ENCODE measurements around the gene GPSM1.

Gene GPSM1

DNA sequence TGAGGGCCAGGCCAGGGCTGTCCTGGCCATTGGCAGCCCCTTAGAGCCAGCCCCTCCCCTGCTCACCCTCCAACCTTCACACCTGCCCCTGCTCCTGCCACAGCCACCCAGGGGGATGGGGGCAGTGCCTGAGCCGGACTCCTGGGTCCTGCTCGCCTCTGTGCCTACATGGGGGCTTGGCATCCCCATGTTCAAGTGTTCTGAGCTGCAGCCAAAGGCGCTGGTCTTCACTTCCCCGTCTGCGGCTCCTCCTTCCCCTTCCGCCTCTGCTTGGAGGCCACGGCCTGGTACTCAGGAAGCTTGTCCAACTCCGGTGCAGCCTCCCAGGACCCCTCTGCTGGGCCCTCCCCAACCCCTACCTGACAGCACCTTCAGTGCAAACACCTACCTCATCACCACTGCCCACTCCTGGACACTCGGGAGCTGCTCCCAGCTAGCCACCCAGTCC, 38.5 kb downstream of the GPSM1 start:
- Histone ChIP-seq H4K20me1 (ENCODE audit: insufficient read depth, low read length) (no peaks in the 10 kb centered on the region), H3K27ac (ENCODE audit: low read length) (peak overlapping the region; percentile 30; the same call in 1 of the 2 replicates), H3K4me2 (ENCODE audit: low read length) (peak overlapping the region; percentile 20), H3K9me3 (ENCODE audit: insufficient read depth, low read length) (no peaks in the 10 kb centered on the region), H3K4me3 (ENCODE audit: low read length) (no peak overlapping the region), H3K27me3 (ENCODE audit: low read depth, low read length) (no peaks in the 10 kb centered on the region), H2AFZ (ENCODE audit: low read depth, low read length) (peak overlapping the region; percentile 54; the same call in 1 of the 2 replicates), H3K79me2 (ENCODE audit: low read length) (no peaks in the 10 kb centered on the region), H3K9ac (ENCODE audit: low read length) (no peak overlapping the region), H3K36me3 (replicated peaks; ENCODE audit: low read depth, low read length) (peaks cover 4% of the 10 kb centered on the region), H3K4me1 (ENCODE audit: low read length) (peaks cover 18% of the 10 kb centered on the region)
- TF ChIP-seq, protein P1, sequence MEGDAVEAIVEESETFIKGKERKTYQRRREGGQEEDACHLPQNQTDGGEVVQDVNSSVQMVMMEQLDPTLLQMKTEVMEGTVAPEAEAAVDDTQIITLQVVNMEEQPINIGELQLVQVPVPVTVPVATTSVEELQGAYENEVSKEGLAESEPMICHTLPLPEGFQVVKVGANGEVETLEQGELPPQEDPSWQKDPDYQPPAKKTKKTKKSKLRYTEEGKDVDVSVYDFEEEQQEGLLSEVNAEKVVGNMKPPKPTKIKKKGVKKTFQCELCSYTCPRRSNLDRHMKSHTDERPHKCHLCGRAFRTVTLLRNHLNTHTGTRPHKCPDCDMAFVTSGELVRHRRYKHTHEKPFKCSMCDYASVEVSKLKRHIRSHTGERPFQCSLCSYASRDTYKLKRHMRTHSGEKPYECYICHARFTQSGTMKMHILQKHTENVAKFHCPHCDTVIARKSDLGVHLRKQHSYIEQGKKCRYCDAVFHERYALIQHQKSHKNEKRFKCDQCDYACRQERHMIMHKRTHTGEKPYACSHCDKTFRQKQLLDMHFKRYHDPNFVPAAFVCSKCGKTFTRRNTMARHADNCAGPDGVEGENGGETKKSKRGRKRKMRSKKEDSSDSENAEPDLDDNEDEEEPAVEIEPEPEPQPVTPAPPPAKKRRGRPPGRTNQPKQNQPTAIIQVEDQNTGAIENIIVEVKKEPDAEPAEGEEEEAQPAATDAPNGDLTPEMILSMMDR (IDR thresholded peaks at IDR 0.05; ENCODE audit: low read depth, low read length), result no peak
- TF ChIP-seq EZH2phosphoT487 (IDR thresholded peaks at IDR 0.05; ENCODE audit: low read depth), result no peak

DNA sequence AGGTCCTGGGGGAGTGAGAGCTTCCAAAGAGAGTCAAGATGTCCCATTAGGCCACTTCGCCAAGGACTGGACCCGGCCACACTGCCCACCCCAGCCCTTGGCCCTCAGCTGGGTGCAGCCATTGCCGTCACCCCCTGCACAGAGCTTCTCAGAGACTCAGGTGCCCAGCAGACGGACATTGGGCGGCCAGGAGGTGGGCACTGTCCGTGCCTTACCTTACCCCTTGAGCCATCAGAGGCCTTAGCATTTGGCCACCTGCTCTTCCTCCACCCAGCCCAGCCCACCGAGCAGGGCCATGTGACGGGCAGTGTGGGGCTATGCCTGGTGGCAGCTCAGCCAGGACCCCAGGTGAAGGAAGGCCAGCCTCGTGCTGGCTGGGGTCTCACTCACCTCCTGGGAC, 39.5 kb downstream of the GPSM1 start:
- H3K4me3 ChIP-seq (ENCODE audit: low read length), result no peak overlapping the region
- no peak overlapping the region for H3K4me2 ChIP-seq (ENCODE audit: low read length)
- no peaks in the 10 kb centered on the region for H4K20me1 ChIP-seq (ENCODE audit: insufficient read depth, low read length)
- TF ChIP-seq, protein P1 (IDR thresholded peaks at IDR 0.05; ENCODE audit: low read depth, low read length), result no peak
- no peak for TF ChIP-seq EZH2phosphoT487 (IDR thresholded peaks at IDR 0.05; ENCODE audit: low read depth)
- no peaks in the 10 kb centered on the region for H3K27me3 ChIP-seq (ENCODE audit: low read depth, low read length)
- no peak overlapping the region for H3K27ac ChIP-seq (ENCODE audit: low read length)
- H3K9ac ChIP-seq (ENCODE audit: low read length), result no peak overlapping the region
- peaks cover 18% of the 10 kb centered on the region for H3K4me1 ChIP-seq (ENCODE audit: low read length)
- H2AFZ ChIP-seq (ENCODE audit: low read depth, low read length), result no peak overlapping the region
- H3K9me3 ChIP-seq (ENCODE audit: insufficient read depth, low read length), result no peaks in the 10 kb centered on the region
- H3K79me2 ChIP-seq (ENCODE audit: low read length), result no peaks in the 10 kb centered on the region
- H3K36me3 ChIP-seq (replicated peaks; ENCODE audit: low read depth, low read length), result peaks cover 4% of the 10 kb centered on the region

DNA sequence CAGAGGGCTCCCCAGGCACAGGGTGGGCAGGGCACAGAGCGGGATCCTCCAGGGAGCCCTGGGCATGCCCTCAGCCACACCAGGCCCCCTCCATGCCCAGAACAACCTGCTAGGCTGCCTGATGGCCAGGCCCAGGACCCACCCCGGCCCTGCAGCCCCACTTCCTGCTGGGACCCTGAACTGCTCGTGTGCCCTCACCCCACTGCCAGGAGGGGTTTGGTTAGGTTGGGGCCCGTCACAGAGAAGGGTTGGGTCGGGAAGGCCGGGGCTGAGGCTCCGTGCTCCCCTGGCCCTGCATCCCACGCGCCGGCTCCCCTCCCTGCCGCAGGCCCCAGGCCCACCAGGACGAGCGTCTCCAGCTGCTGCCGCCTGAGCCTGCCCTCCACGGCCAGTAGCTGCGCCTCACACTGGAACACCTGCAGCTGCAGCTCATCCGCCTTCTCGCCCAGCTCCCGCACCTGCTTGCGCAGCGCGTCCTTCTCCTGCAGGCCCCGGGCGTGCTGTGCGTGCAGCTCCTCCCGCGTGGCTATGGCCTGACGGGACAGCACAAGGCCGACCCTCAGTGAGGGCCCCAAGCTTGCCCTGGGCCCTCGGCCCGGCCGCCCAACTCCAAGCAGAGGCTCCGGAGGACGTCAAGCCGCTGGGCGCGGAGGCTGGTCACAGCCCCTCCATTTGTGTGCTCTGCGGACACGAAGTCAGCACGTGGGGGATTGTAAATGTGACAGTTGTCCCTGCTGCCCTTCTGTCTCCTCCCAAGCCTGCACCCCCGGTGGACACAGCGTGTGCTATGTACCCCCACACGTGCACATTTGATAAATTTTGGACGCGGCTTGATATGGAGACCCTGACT, 40.2 kb downstream of the GPSM1 start:
- H3K4me1 ChIP-seq (ENCODE audit: low read length), result peaks cover 18% of the 10 kb centered on the region
- H3K4me2 ChIP-seq (ENCODE audit: low read length), result no peak overlapping the region
- H3K79me2 ChIP-seq (ENCODE audit: low read length), result no peaks in the 10 kb centered on the region
- TF ChIP-seq, protein P1 (IDR thresholded peaks at IDR 0.05; ENCODE audit: low read depth, low read length), result no peak
- no peak for TF ChIP-seq EZH2phosphoT487 (IDR thresholded peaks at IDR 0.05; ENCODE audit: low read depth)
- H3K9ac ChIP-seq (ENCODE audit: low read length), result no peak overlapping the region
- H3K36me3 ChIP-seq (replicated peaks; ENCODE audit: low read depth, low read length), result peaks cover 4% of the 10 kb centered on the region
- no peak overlapping the region for H3K4me3 ChIP-seq (ENCODE audit: low read length)
- H2AFZ ChIP-seq (ENCODE audit: low read depth, low read length), result no peak overlapping the region
- no peaks in the 10 kb centered on the region for H3K9me3 ChIP-seq (ENCODE audit: insufficient read depth, low read length)
- no peaks in the 10 kb centered on the region for H4K20me1 ChIP-seq (ENCODE audit: insufficient read depth, low read length)
- no peak overlapping the region for H3K27ac ChIP-seq (ENCODE audit: low read length)
- no peaks in the 10 kb centered on the region for H3K27me3 ChIP-seq (ENCODE audit: low read depth, low read length)

DNA sequence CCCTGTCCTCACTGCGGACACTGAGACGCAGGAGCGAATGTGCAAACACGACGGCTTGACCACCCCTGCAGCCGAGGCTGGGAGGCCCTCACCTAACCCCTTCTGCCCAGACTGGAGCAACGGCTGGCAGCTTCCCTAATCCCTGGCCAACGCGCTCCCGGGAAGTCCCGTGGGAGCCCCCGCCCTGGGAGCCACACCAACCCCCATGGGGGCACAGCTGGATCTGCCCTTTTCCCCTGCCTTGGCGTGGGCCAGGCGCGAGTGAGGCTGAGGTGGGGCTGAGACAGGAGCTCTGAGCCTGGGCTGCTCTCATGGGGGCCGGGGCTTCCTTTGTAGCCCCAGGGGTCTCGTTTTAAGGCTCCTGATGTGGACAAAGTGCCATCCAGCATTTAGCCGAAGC, 40.9 kb downstream of the GPSM1 start:
- Histone ChIP-seq H3K27ac (ENCODE audit: low read length) (no peak overlapping the region), H3K36me3 (replicated peaks; ENCODE audit: low read depth, low read length) (peaks cover 4% of the 10 kb centered on the region), H2AFZ (ENCODE audit: low read depth, low read length) (no peak overlapping the region), H3K4me3 (ENCODE audit: low read length) (no peak overlapping the region), H3K9me3 (ENCODE audit: insufficient read depth, low read length) (no peaks in the 10 kb centered on the region), H3K27me3 (ENCODE audit: low read depth, low read length) (no peaks in the 10 kb centered on the region), H4K20me1 (ENCODE audit: insufficient read depth, low read length) (no peaks in the 10 kb centered on the region), H3K4me1 (ENCODE audit: low read length) (peaks cover 15% of the 10 kb centered on the region), H3K9ac (ENCODE audit: low read length) (no peak overlapping the region), H3K79me2 (ENCODE audit: low read length) (no peaks in the 10 kb centered on the region), H3K4me2 (ENCODE audit: low read length) (no peak overlapping the region)
- TF ChIP-seq, protein P1 (IDR thresholded peaks at IDR 0.05; ENCODE audit: low read depth, low read length), result no peak
- no peak for TF ChIP-seq EZH2phosphoT487 (IDR thresholded peaks at IDR 0.05; ENCODE audit: low read depth)
